ENCODE results near the gene PSMD14.

PSMD14 gene

GRCh38 chr2:161373942-161374341 is 65.7 kb downstream of the PSMD14 start:
- Histone ChIP-seq H3K36me3 (ENCODE audit: insufficient read depth, low read length) (peaks cover 29% of the 10 kb centered on the region), H3K4me1 (ENCODE audit: insufficient read depth, low read length) (peaks cover 7% of the 10 kb centered on the region), H2AFZ (ENCODE audit: low read depth, low read length) (no peak overlapping the region), H3K27me3 (ENCODE audit: insufficient read depth, low read length) (no peaks in the 10 kb centered on the region), H3K9me3 (ENCODE audit: low read length) (no peaks in the 10 kb centered on the region), H3K4me3 (ENCODE audit: low read length) (no peak overlapping the region)

GRCh38 chr2:161374446-161374845 is 66.2 kb downstream of the PSMD14 start:
- no peaks in the 10 kb centered on the region for H3K27me3 ChIP-seq (ENCODE audit: insufficient read depth, low read length)
- peaks cover 28% of the 10 kb centered on the region for H3K36me3 ChIP-seq (ENCODE audit: insufficient read depth, low read length)

GRCh38 chr2:161379740-161380139 is 71.5 kb downstream of the PSMD14 start:
- no peaks in the 10 kb centered on the region for H3K4me1 ChIP-seq (ENCODE audit: insufficient read depth, low read length)
- H3K4me3 ChIP-seq (ENCODE audit: low read length) = no peak overlapping the region
- H3K27me3 ChIP-seq (ENCODE audit: insufficient read depth, low read length) = no peaks in the 10 kb centered on the region
- no peaks in the 10 kb centered on the region for H3K9me3 ChIP-seq (ENCODE audit: low read length)
- H3K36me3 ChIP-seq (ENCODE audit: insufficient read depth, low read length) = peaks cover 9% of the 10 kb centered on the region
- no peak overlapping the region for H2AFZ ChIP-seq (ENCODE audit: low read depth, low read length)

More at GRCh38 chr2:161374446-161374845, 66.2 kb downstream of the PSMD14 start:
- Histone ChIP-seq H3K4me1 (ENCODE audit: insufficient read depth, low read length) (peaks cover 7% of the 10 kb centered on the region), H3K9me3 (ENCODE audit: low read length) (no peaks in the 10 kb centered on the region), H2AFZ (ENCODE audit: low read depth, low read length) (no peak overlapping the region), H3K4me3 (ENCODE audit: low read length) (no peak overlapping the region)

- Histone ChIP-seq H3K4me1 (ENCODE audit: insufficient read depth, low read length) (no peaks in the 10 kb centered on the region), H3K27me3 (ENCODE audit: insufficient read depth, low read length) (no peaks in the 10 kb centered on the region), H3K36me3 (ENCODE audit: insufficient read depth, low read length) (peaks cover 17% of the 10 kb centered on the region), H3K9me3 (ENCODE audit: low read length) (no peaks in the 10 kb centered on the region), H3K4me3 (ENCODE audit: low read length) (no peak overlapping the region), H2AFZ (ENCODE audit: low read depth, low read length) (no peak overlapping the region)
These were observed 73.3 kb downstream of the PSMD14 start for GRCh38 chr2:161381546-161381945.

GRCh38 chr2:161382747-161383146 is 74.5 kb downstream of the PSMD14 start:
- no peaks in the 10 kb centered on the region for H3K27me3 ChIP-seq (ENCODE audit: insufficient read depth, low read length)
- H3K36me3 ChIP-seq (ENCODE audit: insufficient read depth, low read length) = peaks cover 20% of the 10 kb centered on the region
- no peak overlapping the region for H3K4me3 ChIP-seq (ENCODE audit: low read length)
- no peaks in the 10 kb centered on the region for H3K9me3 ChIP-seq (ENCODE audit: low read length)
- H3K4me1 ChIP-seq (ENCODE audit: insufficient read depth, low read length) = no peaks in the 10 kb centered on the region
- H2AFZ ChIP-seq (ENCODE audit: low read depth, low read length) = no peak overlapping the region

GRCh38 chr2:161384864-161385263 is 76.6 kb downstream of the PSMD14 start:
- Histone ChIP-seq H3K4me1 (ENCODE audit: insufficient read depth, low read length) (no peaks in the 10 kb centered on the region), H3K36me3 (ENCODE audit: insufficient read depth, low read length) (peaks cover 18% of the 10 kb centered on the region), H2AFZ (ENCODE audit: low read depth, low read length) (no peak overlapping the region), H3K4me3 (ENCODE audit: low read length) (no peak overlapping the region), H3K9me3 (ENCODE audit: low read length) (no peaks in the 10 kb centered on the region), H3K27me3 (ENCODE audit: insufficient read depth, low read length) (no peaks in the 10 kb centered on the region)

- Histone ChIP-seq H3K27me3 (ENCODE audit: insufficient read depth, low read length) (no peaks in the 10 kb centered on the region), H2AFZ (ENCODE audit: low read depth, low read length) (no peak overlapping the region), H3K9me3 (ENCODE audit: low read length) (no peaks in the 10 kb centered on the region), H3K4me1 (ENCODE audit: insufficient read depth, low read length) (no peaks in the 10 kb centered on the region), H3K36me3 (ENCODE audit: insufficient read depth, low read length) (peaks cover 15% of the 10 kb centered on the region), H3K4me3 (ENCODE audit: low read length) (no peak overlapping the region)
These were observed 78.1 kb downstream of the PSMD14 start for GRCh38 chr2:161386228-161386824.

- no peaks in the 10 kb centered on the region for H3K27me3 ChIP-seq (ENCODE audit: insufficient read depth, low read length)
- no peak overlapping the region for H3K4me3 ChIP-seq (ENCODE audit: low read length)
- no peak overlapping the region for H2AFZ ChIP-seq (ENCODE audit: low read depth, low read length)
- no peaks in the 10 kb centered on the region for H3K9me3 ChIP-seq (ENCODE audit: low read length)
- H3K4me1 ChIP-seq (ENCODE audit: insufficient read depth, low read length) = no peaks in the 10 kb centered on the region
- H3K36me3 ChIP-seq (ENCODE audit: insufficient read depth, low read length) = peaks cover 23% of the 10 kb centered on the region
These were observed 80.0 kb downstream of the PSMD14 start for GRCh38 chr2:161388146-161388779.

GRCh38 chr2:161391737-161392506 is 83.7 kb downstream of the PSMD14 start:
- no peak overlapping the region for H2AFZ ChIP-seq (ENCODE audit: low read depth, low read length)
- H3K27me3 ChIP-seq (ENCODE audit: insufficient read depth, low read length) = no peaks in the 10 kb centered on the region
- no peak overlapping the region for H3K4me3 ChIP-seq (ENCODE audit: low read length)
- H3K9me3 ChIP-seq (ENCODE audit: low read length) = no peaks in the 10 kb centered on the region
- H3K36me3 ChIP-seq (ENCODE audit: insufficient read depth, low read length) = peaks cover 30% of the 10 kb centered on the region
- no peaks in the 10 kb centered on the region for H3K4me1 ChIP-seq (ENCODE audit: insufficient read depth, low read length)

- Histone ChIP-seq H3K4me1 (ENCODE audit: insufficient read depth, low read length) (no peaks in the 10 kb centered on the region), H2AFZ (ENCODE audit: low read depth, low read length) (no peak overlapping the region), H3K4me3 (ENCODE audit: low read length) (no peak overlapping the region), H3K27me3 (ENCODE audit: insufficient read depth, low read length) (no peaks in the 10 kb centered on the region), H3K36me3 (ENCODE audit: insufficient read depth, low read length) (peaks cover 39% of the 10 kb centered on the region), H3K9me3 (ENCODE audit: low read length) (peaks cover 4% of the 10 kb centered on the region)
These were observed 91.9 kb downstream of the PSMD14 start for GRCh38 chr2:161400076-161400475.

- Histone ChIP-seq H3K27me3 (ENCODE audit: insufficient read depth, low read length) (no peaks in the 10 kb centered on the region), H2AFZ (ENCODE audit: low read depth, low read length) (no peak overlapping the region), H3K9me3 (ENCODE audit: low read length) (peaks cover 4% of the 10 kb centered on the region), H3K36me3 (ENCODE audit: insufficient read depth, low read length) (peaks cover 21% of the 10 kb centered on the region), H3K4me3 (ENCODE audit: low read length) (no peak overlapping the region), H3K4me1 (ENCODE audit: insufficient read depth, low read length) (no peaks in the 10 kb centered on the region)
These were observed 94.1 kb downstream of the PSMD14 start for GRCh38 chr2:161402297-161402696.

- no peaks in the 10 kb centered on the region for H3K4me1 ChIP-seq (ENCODE audit: insufficient read depth, low read length)
- H3K27me3 ChIP-seq (ENCODE audit: insufficient read depth, low read length) = no peaks in the 10 kb centered on the region
- H3K9me3 ChIP-seq (ENCODE audit: low read length) = peaks cover 4% of the 10 kb centered on the region
- peaks cover 19% of the 10 kb centered on the region for H3K36me3 ChIP-seq (ENCODE audit: insufficient read depth, low read length)
- no peak overlapping the region for H2AFZ ChIP-seq (ENCODE audit: low read depth, low read length)
- H3K4me3 ChIP-seq (ENCODE audit: low read length) = no peak overlapping the region
These were observed 98.1 kb downstream of the PSMD14 start for GRCh38 chr2:161406316-161406715.

- Histone ChIP-seq H3K9me3 (ENCODE audit: low read length) (no peaks in the 10 kb centered on the region), H3K4me3 (ENCODE audit: low read length) (no peak overlapping the region), H2AFZ (ENCODE audit: low read depth, low read length) (no peak overlapping the region), H3K27me3 (ENCODE audit: insufficient read depth, low read length) (no peaks in the 10 kb centered on the region), H3K36me3 (ENCODE audit: insufficient read depth, low read length) (peaks cover 13% of the 10 kb centered on the region), H3K4me1 (ENCODE audit: insufficient read depth, low read length) (no peaks in the 10 kb centered on the region)
These were observed 99.4 kb downstream of the PSMD14 start for GRCh38 chr2:161407597-161407996.
